IPS-18c (cell line): ENCODE results near the gene IKZF1.

ENCODE experiments used
- H3K4me3 ChIP-seq: 2 replicates; pipeline ENCODE4 v1.7.0; 2013; ENCODE audit warnings: low read depth, mild to moderate bottlenecking, low read length, moderate library complexity; ENCODE audit not compliant: insufficient read depth
- H3K9me3 ChIP-seq: one replicate; pipeline ENCODE4 v1.6.1; 2013; ENCODE audit warnings: mild to moderate bottlenecking, low read length, moderate library complexity; ENCODE audit not compliant: control insufficient read depth, insufficient read depth

The IKZF1 gene

GRCh38 chr7:50304129-50304910 is at the start of gene IKZF1:
Gene IKZF1, plus strand, starts transcription at chr7:50304716. Its CDS starts 14,346 bp downstream, at chr7:50319062.
- Histone ChIP-seq H3K4me3 (peak within 1 kb of the TSS; percentile 61), H3K9me3 (peaks cover 3% of the 10 kb centered on the region)

GRCh38 chr7:50261593-50261992 is 42.9 kb upstream of the IKZF1 start:
- no peaks in the 10 kb centered on the region for H3K9me3 ChIP-seq
- no peak overlapping the region for H3K4me3 ChIP-seq

GRCh38 chr7:50262446-50262845 is 42.1 kb upstream of the IKZF1 start:
- no peak overlapping the region for H3K4me3 ChIP-seq
- H3K9me3 ChIP-seq: no peaks in the 10 kb centered on the region

GRCh38 chr7:50262916-50263690 is 41.4 kb upstream of the IKZF1 start:
- Histone ChIP-seq H3K4me3 (no peak overlapping the region), H3K9me3 (no peaks in the 10 kb centered on the region)

GRCh38 chr7:50264908-50265307 is 39.6 kb upstream of the IKZF1 start:
- Histone ChIP-seq H3K9me3 (no peaks in the 10 kb centered on the region), H3K4me3 (no peak overlapping the region)

- no peak overlapping the region for H3K4me3 ChIP-seq
- peaks cover 2% of the 10 kb centered on the region for H3K9me3 ChIP-seq
Measured at GRCh38 chr7:50265968-50266634, 38.4 kb upstream of the IKZF1 start.

GRCh38 chr7:50266635-50267386 is 37.7 kb upstream of the IKZF1 start:
- Histone ChIP-seq H3K9me3 (peaks cover 2% of the 10 kb centered on the region), H3K4me3 (no peak overlapping the region)

GRCh38 chr7:50267525-50268041 is 36.9 kb upstream of the IKZF1 start:
- no peak overlapping the region for H3K4me3 ChIP-seq

GRCh38 chr7:50268223-50268622 is 36.3 kb upstream of the IKZF1 start:
- H3K4me3 ChIP-seq: no peak overlapping the region
- peaks cover 2% of the 10 kb centered on the region for H3K9me3 ChIP-seq

More at GRCh38 chr7:50267525-50268041, 36.9 kb upstream of the IKZF1 start:
- H3K9me3 ChIP-seq: peaks cover 2% of the 10 kb centered on the region

- no peak overlapping the region for H3K4me3 ChIP-seq
- H3K9me3 ChIP-seq: peaks cover 2% of the 10 kb centered on the region
Measured at GRCh38 chr7:50268990-50269389, 35.5 kb upstream of the IKZF1 start.

- H3K9me3 ChIP-seq: peaks cover 2% of the 10 kb centered on the region
- no peak overlapping the region for H3K4me3 ChIP-seq
Measured at GRCh38 chr7:50270531-50271018, 33.9 kb upstream of the IKZF1 start.

- peaks cover 2% of the 10 kb centered on the region for H3K9me3 ChIP-seq
- H3K4me3 ChIP-seq: no peak overlapping the region
Measured at GRCh38 chr7:50272808-50273207, 31.7 kb upstream of the IKZF1 start.

GRCh38 chr7:50273301-50273700 is 31.2 kb upstream of the IKZF1 start:
- Histone ChIP-seq H3K9me3 (peaks cover 2% of the 10 kb centered on the region), H3K4me3 (no peak overlapping the region)

GRCh38 chr7:50273870-50274269 is 30.6 kb upstream of the IKZF1 start:
- no peak overlapping the region for H3K4me3 ChIP-seq
- peaks cover 2% of the 10 kb centered on the region for H3K9me3 ChIP-seq

- Histone ChIP-seq H3K4me3 (no peak overlapping the region), H3K9me3 (peaks cover 2% of the 10 kb centered on the region)
Measured at GRCh38 chr7:50274361-50274760, 30.2 kb upstream of the IKZF1 start.

GRCh38 chr7:50275430-50275829 is 29.1 kb upstream of the IKZF1 start:
- Histone ChIP-seq H3K4me3 (no peak overlapping the region), H3K9me3 (no peaks in the 10 kb centered on the region)

- Histone ChIP-seq H3K9me3 (no peaks in the 10 kb centered on the region), H3K4me3 (no peak overlapping the region)
Measured at GRCh38 chr7:50276483-50276882, 28.0 kb upstream of the IKZF1 start.
